ENCODE data around the gene FNDC5.

DNA sequence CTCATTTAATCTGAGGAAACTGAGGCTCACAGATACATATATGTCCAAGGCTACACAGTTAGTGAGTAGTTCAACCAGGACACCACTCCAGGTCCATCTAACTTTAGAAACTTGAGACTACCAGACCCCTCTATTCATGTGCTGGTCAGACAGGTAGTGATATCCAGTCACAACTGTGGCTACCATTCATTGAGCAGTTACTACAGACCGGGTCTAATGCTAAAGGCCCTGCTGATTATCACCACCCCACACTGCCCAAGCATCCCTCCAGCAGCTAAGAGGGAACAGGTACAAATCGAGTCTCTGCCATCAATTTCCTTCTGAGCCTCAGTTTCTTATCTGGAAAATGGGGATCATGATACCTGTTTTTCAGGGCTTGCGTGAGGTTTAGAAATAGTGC, 20.9 kb upstream of the FNDC5 start:
- TF ChIP-seq, protein P1, sequence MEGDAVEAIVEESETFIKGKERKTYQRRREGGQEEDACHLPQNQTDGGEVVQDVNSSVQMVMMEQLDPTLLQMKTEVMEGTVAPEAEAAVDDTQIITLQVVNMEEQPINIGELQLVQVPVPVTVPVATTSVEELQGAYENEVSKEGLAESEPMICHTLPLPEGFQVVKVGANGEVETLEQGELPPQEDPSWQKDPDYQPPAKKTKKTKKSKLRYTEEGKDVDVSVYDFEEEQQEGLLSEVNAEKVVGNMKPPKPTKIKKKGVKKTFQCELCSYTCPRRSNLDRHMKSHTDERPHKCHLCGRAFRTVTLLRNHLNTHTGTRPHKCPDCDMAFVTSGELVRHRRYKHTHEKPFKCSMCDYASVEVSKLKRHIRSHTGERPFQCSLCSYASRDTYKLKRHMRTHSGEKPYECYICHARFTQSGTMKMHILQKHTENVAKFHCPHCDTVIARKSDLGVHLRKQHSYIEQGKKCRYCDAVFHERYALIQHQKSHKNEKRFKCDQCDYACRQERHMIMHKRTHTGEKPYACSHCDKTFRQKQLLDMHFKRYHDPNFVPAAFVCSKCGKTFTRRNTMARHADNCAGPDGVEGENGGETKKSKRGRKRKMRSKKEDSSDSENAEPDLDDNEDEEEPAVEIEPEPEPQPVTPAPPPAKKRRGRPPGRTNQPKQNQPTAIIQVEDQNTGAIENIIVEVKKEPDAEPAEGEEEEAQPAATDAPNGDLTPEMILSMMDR (IDR thresholded peaks at IDR 0.05), result no peak
- TF ChIP-seq EP300 (IDR thresholded peaks at IDR 0.05) (no peak), RFX5 (IDR thresholded peaks at IDR 0.05) (no peak), POLR2A (IDR thresholded peaks at IDR 0.05; ENCODE audit: low read length) (no peak), NR3C1 (IDR thresholded peaks at IDR 0.05) (no peak), CBX8 (IDR thresholded peaks at IDR 0.05) (no peak), CHD4 (IDR thresholded peaks at IDR 0.05; ENCODE audit: borderline replicate concordance) (no peak), RARB (CRISPR knock-in tag; IDR thresholded peaks at IDR 0.05) (no peak), RNF2 (IDR thresholded peaks at IDR 0.05; ENCODE audit: borderline replicate concordance, low read depth) (no peak), HOXA7 (CRISPR knock-in tag; IDR thresholded peaks at IDR 0.05) (no peak), MYC (IDR thresholded peaks at IDR 0.05; ENCODE audit: borderline replicate concordance, low read length) (no peak), ZFP36 (IDR thresholded peaks at IDR 0.05; ENCODE audit: borderline replicate concordance, partially characterized antibody) (no peak), SMC3 (IDR thresholded peaks at IDR 0.05) (no peak)
- TF ChIP-seq, protein P2, sequence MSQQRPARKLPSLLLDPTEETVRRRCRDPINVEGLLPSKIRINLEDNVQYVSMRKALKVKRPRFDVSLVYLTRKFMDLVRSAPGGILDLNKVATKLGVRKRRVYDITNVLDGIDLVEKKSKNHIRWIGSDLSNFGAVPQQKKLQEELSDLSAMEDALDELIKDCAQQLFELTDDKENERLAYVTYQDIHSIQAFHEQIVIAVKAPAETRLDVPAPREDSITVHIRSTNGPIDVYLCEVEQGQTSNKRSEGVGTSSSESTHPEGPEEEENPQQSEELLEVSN (IDR thresholded peaks at IDR 0.05; ENCODE audit: borderline replicate concordance, low read depth), result no peak
